A549 treated with ZK216348 at 1 μM for 4 hours (cell line): ENCODE measurements around the gene ENOX2. TPM values are rescaled to one million over a fixed set of nuclear protein-coding genes. Genes with fewer than 3 reads are reported as not detected.

Source experiments
- total RNA-seq: library from RNA; stranded (reverse); fragments of 200-300 nt; extraction: Qiagen RNA extraction; gene quantifications from 5 replicates; pipeline ENCODE4 v1.2.3, GENCODE V29; 2022; ENCODE audit warnings: low read depth

The ENOX2 gene
- 5.8 to 11.0 TPM (median 8.5 TPM) in 5 replicates for total RNA-seq

GRCh38 chrX:130902783-130903613 is at the start of gene ENOX2:
Gene ENOX2 (minus strand): TSS chrX:130903209. CDS start chrX:130703216, 199,993 bp downstream.

Other genes with a start within 250 kb of the ENOX2 start
- gene ARHGAP36, start 155.1 kb upstream of the ENOX2 start, total RNA-seq: not detected in 5 replicates